HG02759 (cell line): ENCODE data around the gene SAP25.
"Not testable (repeated sequence)": the region's sequence is repeated elsewhere in the genome, so short reads cannot be mapped to it uniquely, and the experiment has no call there.

ENCODE experiments used
- ATAC-seq: cut with Tn5 transposase; IDR thresholded peaks from one replicate; pipeline ENCODE4 v1.9.1; 2021; ENCODE audit warnings: mild to moderate bottlenecking, moderate library complexity; ENCODE audit not compliant: unreplicated experiment

Gene SAP25

DNA sequence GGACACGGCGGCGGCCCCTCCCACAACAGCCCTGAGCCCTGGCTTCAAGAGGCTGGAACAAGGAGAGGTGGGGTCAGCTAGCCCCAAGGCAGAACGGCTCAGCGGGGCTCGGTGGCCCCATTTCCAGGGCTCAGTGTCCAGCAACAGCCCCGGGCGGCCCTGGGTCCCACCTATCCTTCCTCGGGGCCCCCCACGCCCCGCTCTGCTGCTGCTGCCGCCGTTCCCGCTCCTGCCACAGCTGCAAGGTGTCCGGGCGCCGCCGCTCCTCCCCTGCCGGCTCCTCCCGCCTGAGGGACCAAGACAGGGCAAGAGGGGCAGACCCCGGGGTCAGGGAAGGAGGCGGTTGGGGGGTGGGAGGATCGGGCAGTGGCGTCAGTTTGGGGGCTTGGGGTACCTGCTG lies 3.4 kb upstream of the SAP25 start:
- no peak for ATAC-seq

DNA sequence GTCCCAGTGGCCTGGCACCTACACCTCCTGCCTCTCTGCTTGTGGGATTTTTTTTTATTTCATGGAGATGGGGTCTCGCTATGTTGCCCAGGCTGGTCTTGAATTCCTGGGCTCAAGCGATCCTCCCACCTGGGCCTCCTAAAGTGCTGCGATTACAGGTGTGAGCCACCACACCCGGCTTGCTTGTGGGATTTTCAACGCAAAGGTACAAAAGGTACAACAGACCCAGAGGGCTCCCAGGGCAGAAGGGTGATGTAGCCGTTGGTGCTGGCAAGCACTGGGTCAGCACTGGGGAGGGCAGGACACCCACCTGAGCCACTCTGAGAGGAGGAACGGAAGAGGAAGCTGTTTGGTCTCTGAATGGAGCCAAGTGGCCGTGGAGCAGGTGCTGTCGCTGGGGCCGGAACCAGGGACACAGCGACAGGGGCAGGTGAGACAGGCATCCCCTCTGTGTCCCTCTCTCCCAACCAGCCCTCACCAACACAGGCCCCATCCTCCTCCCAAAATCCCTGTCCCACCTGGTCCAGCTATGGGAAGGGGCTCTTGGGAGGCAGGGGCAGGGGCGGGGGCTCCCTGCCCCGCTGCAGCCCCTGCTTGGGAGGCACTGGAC lies 2.8 kb upstream of the SAP25 start:
- no peak for ATAC-seq

DNA sequence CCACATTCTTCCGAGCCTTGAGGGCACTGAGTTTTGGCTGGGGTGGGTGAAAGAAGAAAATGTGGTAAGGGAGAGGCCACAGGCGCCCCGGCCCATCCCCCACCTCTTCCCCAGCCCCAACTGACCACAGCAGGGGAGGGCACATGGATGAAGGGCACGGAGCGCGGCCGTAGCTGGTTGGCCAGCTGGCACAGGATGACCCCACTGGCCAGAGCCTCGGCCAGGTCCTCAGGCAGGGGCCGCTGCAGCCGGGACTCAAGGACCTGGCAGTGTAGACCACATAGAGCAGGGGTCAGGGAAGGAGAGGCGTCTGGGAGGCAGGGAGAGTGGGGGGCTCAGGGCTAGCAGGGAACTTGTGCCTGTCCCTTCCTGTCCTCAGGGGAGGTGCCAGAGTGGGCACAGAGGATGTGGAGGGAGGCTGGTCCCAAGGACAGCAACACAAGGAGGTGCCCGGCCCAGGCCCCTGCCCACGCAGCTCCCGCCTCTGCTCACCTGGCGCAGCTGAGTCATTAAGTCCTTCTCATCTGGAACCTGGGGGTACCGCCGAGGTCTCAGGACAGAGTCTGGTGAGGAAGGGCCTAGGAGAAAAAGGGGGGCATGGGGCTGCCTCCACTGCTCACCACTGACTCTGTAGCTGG lies 2.2 kb upstream of the SAP25 start:
- ATAC-seq, result no peak

DNA sequence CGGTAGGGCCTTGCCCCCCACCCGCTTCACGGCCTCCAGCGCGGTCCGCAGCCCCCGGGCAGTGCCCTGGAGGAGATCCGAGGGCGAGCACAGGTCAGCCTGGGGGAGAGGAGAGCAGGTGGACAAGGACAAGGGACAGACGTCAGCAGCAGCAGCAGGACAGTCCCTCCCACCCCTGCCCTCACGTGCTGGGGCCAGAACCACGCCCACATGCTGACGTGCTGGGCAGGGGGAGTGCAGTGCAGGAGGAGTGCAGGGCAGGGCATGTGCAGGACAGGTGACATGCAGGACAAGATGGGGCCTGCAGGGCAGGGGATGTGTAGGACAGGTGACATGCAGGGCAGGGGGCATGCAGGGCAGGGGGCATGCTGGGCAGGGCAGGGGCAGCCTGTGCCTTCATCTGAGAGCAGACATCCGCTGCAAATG lies 1.5 kb upstream of the SAP25 start:
- no peak for ATAC-seq

DNA sequence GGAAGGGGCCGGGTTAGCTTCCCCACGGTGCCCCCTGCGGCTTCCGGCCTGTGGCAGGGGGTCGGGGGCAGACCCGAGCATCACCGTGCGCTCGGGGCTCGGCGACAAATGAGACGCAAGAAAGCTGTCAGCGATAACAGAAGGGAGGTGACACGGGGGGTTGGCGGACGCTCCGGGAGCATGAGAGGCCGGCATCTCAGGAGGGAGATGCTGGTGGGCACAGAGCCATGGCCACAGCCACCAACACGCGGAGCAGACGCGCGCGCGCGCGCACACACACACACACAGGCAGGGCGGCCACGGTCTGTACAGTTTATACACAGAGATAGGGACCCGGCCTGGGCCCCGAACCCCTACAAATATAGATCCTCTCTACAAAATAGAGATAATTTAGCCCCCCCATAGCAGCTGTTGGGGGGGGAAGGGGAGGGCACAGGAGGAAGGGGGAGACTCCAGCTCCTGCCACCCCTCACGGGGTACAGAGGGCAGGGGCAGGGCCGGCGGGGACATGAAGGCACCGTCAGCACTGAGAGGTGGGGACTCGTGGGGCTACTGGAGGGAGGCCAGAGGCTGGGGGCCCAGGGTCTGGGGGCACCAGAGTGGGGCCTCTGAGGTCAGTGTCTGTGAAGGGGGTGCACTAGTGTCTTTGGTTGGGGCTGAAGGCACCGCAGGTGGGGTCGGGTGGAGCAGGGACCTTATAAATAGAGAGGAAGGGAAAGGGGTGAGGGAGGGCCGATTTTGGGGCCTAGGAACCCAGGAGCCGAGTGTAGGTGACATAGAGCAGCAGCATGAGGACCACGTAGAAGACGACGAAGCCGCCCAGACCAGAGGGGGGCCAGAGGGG lies 884 bp upstream of the SAP25 start:
- ATAC-seq, result no peak

DNA sequence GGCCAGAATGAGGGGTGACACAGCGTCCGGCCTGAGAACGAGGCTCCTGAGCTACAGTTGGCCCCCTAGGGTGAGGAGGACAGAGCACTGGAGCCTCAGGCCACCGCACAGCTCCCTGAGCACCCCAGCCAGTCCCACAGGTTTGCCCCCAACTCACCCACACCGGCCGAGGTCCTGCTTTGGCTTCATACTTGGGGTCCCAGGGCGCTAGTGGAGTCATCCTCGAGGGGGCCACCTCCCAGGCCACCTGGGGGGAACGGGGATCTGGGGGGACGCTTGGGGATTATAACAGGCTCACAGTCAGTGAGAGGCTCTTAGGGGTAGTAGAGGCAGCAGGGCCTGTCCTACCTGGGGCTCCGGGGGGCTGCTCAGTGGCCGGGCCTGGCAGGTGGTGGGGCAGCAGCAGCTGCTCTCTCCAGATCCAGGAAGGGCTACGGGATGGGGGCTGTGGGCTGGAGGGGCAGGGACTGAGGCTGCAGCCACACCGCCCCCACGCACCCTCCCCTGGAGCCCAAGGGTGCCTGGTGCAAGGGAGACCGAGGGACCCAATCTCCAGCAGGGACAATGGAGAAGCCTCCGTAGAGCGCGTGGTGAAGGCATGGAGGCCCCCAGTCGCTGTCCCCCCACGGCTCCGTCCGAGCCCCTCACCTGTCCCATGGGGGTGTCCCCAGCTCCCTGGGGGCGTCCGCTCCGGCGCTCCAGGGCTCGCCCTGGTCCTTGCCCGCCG lies 588 bp downstream of the SAP25 start:
- no peak for ATAC-seq

DNA sequence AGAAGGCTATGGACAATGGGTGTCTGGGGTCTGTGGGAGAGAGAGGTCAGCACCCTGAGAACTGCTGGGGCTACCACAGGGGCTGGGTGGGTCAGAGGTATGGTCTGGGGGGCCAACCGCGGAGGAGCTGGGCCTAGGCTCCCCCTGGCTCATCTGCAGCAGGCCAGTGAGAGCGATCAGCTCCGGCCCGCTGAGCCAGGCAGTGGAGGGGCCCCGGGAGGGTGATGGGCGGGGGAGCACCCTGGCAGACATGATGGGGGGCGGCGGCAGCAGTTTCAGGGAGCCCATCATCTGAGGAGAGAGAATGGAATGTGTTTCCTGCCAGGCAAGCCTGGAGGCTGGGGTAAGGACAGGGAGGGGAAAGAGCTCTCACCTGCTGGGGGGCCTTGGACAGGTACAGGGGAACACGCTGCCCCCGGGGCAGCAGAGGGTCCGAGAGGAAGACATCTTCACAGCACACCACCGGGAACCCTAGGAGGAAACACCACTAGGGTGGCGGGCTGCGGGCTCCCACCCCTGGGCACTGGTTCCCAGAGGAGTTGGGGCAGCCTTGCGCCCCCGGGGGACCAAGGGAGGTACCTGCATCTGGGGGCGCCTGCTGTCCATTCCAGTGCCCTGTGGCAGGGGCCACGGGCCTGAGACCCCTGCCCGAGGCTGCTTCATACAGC lies 1.3 kb downstream of the SAP25 start:
- no peak for ATAC-seq

DNA sequence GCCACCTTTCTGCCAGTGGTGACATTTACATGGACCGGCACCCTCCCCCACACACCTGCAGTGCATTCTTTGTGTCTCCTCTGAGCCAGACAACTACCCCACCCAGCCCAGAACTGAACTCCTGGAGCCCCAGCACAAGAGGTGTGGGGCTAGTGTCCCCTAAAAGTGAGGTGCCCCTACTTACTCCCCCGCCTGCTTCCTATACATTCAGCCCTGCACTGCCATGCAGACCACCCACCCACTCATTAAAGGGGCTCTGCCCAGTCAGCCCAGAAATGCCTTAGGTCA lies 1.9 kb downstream of the SAP25 start:
- no peak for ATAC-seq

DNA sequence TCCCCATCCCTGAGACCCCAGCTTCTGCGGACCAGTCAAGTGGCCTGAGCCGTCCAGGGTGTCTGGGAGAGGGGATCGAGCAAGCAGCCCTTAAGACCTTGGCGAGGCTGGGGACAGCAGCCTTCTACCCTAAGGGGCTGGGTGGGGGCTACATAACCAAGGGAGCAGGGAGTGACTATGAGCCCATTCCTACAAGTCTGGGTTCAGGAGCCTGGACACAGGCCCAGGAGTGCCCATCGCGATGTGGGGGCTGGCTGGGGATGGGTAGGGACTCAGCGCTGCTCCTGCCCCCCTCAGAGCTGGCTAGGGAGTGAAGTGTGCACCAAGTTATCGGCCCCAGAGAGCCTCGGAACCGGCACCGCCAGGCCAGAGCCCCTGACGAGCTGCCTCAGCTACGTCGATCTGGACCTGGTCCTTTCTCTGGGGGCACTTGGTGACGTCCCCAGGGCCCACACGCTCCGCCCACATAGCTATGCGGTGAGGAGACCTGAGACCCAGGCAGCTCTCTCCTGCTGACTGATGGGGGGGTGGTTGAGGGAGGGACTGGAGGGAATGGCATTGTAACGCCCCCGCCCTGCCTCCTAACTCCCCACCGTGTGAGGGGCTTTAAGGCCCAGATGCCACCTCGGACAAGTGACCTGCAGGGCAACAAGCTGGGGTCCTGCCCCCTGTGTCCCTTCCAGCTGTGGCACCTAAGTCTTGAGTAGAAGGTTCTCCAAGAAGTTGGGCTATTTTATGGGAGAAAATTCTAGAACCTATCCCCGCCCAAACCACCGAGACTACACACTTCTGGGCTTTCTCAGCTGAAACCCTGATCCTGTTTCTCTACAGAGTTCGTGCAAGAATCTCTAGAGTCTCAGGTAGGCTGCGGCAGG lies 2.5 kb downstream of the SAP25 start:
- no peak for ATAC-seq

DNA sequence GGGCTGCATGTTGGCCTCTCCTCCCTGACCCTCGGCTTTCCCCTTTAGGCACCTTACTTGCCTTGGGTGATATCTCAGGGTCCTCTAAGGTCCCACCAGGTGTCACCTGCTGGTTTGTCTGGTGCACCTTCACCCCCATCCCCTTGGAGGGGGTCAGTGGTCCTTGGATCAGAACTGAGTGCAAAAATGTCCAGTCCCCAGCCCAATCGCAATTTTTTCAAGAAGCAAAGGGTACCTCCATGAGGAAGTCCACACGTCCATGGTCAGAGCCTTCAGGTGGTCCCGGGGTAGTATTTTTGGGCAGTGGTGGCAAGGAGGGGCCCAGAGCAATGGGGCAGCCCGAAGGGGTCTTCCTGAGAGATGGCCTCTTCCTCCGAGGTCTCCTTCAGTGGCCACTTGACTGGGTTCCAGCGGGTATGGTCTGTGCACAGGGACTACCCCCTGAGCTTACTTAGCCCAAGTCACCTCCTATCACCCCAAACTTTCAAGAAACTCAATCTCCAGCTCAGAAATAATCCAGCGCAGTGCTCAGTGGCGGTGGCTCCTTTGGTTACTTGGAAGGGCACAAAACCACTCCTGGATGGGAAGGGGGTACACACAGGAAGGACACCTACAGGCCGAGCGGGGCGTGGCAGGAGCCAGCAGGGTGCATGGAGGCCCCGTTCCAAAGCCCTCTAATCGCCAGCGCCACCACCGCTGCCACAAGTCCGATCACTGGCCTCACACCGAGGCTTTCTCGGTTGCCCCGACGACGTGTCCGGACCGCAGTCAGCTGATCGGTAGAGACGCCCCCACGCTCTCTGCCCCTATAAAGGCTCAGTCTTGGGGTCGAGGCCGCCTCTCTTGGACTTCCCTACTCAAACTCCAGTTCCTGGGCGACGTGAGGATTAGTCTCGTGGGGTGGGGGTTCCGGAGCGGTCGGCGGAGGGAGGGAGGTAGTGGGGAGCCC lies 4.5 kb downstream of the SAP25 start:
- ATAC-seq, result peak; percentile 44

DNA sequence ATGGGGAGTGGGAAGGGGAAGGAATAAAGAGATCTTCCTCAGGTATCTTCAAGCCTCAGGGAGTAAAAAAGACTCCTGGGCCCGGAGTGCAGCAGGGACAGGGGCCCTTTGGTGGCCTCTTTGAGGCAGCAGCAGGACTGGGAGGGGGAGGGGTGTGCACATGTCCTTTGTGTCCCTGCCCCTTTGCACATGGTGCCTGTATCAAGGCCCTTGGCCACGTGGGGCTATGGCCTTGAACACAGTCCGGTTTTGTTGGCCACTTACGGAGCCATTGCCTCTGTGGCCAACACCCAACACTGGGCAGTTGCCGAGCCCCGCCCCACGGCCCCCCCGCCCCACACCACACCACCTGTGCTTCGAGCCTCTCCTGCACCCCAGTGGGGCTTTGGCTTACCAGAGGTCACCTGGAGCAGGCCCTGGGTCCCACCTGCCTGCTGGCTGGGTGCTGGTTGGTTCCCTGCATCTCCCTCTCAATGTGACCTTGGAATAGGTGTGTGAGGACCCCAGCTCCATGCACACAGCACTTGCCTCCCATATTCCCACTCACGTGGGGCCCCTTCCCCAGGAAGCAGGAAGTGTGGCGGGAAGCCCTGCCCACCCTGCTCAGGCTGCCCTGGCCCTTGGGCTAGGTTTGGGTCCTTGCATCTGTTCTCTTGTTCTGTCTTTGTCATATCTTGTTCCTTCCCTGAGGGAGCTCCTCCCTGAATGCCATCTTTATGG lies 5.4 kb downstream of the SAP25 start:
- no peak for ATAC-seq

DNA sequence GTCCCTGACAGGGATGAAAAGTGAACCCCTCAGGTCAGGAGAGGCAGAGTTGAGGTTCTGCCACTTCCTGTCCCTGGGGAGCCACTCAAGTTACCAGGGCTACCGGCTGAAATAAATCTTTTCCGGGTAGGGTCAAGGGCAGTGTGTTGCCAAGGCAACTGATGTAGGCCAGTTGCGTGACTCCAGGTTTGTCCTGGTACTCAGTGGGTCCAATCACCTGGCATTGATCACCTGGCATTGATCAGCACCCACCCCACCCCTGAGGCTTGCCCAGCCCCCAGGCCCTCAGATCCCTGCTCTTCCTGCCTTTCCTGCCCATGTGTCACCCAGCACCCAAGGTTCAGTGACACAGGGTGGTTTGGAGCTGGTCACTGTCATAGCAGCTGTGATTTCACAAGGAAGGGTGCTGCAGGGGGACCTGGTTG lies 5.9 kb downstream of the SAP25 start:
- no peak for ATAC-seq

DNA sequence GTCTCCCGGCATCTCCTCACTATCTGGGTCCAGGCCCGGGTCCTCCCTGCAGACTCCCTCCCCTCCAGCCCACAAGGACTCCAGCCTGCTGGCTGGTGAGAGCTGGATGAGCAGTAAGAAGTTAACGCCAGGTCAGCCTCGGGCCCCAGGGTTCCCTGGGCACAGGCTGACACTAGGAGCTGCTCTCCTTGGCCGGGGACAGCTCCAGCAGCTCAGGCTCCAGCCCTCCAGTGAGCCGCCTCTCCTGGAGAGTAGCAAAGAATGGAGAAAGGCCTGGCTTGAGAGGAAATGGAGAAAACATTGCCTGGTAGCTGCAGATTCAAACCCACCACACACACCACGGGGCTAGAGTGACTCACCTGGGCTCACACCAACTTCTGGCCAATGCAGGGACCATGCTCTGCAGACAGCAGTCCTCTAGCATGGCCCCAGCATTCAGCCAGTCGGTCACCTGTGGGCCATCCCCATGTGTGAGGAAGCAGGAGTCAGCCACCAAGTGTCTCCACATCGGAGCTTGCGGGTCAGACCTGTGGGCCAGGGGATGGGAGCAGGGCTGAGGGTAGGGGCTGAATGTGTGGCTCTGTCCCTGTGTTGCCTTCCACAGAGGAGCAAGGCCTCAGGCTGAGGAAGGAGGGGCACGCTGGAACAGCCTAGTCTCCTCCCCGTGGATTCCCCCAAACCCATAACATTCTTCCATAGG lies 6.5 kb downstream of the SAP25 start:
- ATAC-seq, result no peak

DNA sequence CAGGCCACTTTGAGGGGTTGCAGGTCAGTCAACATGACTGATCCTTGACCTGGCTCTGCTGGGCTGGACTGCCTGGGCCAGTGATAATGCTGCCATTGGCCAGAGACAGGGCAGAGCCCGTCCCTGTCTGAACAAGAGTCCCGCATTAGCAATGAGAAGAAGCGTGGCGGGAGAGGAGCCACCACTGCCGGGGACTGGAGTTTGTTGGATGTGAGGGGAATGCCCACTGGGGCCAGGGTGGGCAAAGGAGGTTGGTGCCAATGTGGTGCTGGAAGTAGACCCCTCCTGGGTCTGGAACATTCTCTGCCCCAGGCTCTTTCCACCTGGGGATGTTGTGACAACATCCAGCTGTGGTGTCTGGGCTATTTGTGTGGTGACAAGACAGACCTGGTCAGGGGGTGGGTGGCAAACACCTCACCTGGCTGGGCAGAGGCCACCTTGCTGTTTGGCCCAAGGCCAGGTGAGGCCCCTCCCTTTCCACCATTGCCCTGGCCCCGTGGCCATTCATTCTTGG lies 7.6 kb downstream of the SAP25 start:
- no peak for ATAC-seq

DNA sequence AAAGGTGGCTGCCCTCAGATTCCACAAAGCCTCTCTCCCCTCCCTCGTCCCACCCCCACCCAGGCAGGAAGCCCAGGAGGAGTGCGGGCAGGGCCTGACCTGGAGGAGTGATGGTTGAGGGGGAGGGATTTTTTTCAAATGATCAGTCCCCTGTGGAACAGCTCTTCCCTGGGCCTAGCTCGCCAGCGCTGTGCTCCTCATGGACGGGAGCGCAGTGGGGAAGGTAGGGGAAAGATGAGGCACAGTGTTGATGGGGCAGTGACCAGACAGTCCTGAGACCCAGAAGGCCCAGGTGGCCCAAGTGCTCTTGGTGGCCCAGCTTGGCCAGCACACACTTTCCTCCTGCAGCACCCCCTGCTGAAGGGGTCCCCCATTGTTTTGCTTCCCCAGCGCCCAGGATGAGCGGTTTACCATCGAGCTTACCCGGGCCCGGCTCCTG lies 8.5 kb downstream of the SAP25 start:
- ATAC-seq, result no peak

DNA sequence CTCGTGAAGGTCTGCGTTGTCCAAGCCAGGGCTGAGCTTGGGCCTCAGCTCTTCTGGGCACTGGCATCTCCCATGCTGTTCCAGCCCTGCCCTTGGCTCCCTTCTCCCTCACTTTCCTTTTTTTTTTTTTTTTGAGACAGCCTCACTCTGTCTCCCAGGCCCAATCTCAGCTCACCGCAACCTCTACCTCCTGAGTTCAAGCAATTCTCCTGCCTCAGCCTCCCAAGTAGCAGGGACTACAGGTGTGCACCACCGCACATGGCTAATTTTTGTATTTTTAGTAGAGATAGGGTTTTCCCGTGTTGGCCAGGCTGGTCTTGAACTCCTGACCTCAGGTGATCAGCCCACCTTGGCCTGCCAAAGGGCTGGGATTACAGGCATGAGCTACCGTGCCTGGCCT lies 9.3 kb downstream of the SAP25 start:
- ATAC-seq, result not testable (repeated sequence)

DNA sequence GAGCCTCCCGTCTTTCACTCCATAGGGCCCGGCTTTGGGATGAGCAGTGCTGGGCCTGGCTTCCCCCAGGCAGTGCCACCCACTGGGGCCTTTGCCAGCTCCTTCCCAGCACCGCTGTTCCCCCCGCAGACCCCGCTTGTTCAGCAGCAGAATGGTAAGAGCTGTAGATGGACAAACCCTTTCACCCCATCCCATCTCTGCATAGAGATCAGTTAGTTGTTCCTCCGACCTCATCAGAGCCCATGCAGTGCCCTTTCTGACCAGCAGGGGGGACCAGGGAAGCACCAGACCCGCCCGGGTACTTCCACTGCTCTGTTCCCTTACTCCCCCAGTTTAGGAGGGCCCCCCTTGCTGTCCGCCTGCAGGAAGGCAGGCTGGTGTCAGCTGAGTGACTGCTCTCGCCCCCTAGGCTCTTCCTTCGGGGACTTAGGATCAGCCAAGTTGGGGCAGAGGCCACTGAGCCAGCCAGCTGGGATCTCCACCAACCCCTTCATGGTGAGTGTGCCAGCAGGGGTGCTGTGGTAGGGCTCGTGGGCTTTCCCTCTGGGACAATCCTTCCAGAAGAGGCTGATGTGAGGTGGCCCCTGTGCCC lies 9.8 kb downstream of the SAP25 start:
- peak; percentile 46 for ATAC-seq
